Stimulated activated CD4-positive, alpha-beta T cell treated with anti-CD3 and anti-CD28 coated beads, Interleukin-12 subunit alpha, Interleukin-12 subunit beta, amount 100 ng/mL, for 48 hours (primary cell): ENCODE measurements around the gene HTR3D.
"Not testable (repeated sequence)": the region's sequence is repeated elsewhere in the genome, so short reads cannot be mapped to it uniquely, and the experiment has no call there.

Experiments
- DNase-seq, 3 donors: peaks; one replicate each; pipeline ENCODE4 v3.0.0-alpha.2; 2020; ENCODE audit warnings: low read depth in 2 of 3, low spot score in 1 of 3

HTR3D gene

DNA sequence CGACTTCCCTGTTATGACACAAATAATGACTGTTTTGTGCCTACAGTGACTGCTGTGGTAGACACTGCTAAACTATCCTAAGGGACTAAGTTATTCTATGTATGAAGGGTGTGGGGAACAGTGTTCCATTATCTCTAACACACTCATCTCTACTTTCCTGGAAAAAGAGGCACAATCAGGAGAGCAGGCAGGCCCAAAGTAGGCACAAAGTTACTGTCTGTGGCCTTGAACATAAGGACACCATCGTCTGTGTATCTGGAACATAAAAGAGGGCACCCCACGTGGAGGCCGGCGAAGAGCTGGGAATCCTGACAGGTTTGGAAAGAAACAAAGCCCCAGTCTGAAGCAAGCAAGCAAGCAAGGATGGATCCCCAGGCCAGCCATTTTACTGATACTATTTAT lies 15.4 kb upstream of the HTR3D start:
- DNase-seq, result no peak

DNA sequence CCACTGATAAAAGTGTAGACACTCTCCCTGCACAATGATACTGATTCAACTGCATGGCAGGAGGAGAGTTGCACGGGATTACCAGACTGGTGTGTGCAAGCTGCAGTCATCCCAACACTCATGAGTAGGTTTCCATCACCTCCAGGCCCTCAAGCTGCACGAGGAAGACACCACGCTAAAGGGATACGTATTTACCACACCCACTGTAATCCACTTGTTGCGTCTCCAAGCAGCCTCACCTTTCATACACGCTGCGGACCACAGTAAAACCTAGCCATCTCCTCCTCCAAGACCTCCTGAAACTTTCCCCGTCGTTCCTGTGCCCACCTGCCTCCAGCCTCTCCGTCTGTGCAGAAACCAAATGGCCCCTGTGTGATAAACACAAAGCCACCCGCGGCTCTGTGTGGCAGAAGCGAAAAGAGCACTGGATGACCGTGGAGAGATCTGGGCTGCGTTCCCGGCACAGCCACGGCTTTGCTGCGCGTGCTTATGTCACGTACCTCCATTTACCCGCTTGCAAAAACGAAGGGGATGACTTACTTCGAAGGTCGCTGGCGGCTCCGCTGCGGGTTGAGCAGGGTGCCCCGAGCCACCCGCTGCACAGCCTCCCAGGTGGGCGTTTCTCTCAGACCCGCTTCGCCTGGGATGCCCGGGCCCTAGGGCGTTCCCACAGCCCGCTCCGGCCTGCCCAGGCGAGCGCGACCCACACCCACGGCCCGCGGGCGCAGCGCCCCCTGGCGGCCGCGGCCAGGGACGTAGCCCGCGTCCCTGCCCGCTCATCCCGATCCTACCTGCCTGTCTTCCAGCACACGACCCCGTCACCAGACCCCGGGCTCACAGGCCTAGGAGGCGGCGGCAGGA lies 14.5 kb upstream of the HTR3D start:
- DNase-seq, result peak; percentile 15 to 39 (median 31)

DNA sequence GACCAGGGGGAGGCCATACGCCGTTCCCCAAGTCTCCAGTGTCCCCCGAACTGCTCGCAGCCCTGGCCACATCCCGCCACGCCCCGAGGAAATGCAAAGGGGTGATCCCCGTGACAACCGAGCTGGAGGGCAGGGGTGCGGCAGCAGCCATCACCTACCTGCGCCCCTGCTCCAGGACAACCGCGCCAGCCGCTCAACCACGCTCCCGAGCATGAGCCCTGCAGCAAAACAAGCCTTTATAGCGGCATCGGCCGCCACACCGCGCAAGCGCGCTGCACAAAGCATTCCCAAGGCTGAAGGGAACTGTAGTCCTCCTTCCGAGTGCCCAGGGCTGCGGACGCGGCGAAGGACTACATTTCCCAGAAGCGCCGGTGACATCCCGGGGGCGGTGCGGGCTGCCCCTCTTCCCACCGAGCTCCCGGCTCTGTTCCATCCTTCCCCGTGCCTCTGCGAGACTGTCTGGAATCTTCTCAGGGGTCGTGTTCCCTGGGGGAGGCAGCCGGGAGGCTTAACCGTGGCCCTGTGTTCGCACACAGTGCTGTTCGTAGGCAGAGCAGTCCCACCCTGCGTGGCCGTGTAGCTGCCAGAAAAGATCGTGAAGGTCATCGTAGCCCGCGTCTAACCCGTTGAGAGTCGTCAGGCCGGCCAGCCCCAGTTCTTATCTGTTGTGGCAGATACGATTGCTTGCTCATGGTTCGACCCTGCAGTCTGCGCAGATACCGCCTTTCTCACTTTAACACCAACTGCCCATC lies 13.7 kb upstream of the HTR3D start, which contains the start of gene ABCC5:
Gene ABCC5, minus strand, starts transcription at position 213 of the 752 bp plus-strand sequence. CDS start 3,492 bp downstream, outside the sequence.
- DNase-seq, result peak; percentile 67 to 79 (median 73)

DNA sequence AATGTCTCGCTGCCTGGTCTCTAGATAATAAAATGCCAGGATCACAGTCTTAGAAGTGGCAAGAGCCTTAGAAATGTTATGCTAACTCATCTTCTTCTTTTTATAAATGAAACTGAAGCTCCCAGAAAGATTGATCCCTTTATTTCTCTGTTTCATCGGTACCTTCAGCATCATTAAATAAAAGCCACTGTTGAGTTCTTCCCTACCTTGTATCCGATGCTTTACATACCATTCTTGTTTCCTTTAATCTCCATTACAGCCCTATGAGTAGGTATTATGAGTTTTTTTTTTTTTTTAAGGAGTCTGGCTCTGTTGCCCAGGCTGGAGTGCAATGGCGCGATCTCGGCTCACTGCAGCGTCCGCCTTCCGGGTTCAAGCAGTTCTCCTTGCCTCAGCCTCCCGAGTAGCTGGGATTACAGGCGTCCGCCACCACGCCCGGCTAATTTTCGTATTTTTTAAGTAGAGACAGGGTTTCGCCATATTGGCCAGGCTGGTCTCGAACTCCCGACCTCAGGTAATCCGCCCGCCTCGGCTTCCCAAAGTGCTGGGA lies 13.0 kb upstream of the HTR3D start:
- no peak for DNase-seq

DNA sequence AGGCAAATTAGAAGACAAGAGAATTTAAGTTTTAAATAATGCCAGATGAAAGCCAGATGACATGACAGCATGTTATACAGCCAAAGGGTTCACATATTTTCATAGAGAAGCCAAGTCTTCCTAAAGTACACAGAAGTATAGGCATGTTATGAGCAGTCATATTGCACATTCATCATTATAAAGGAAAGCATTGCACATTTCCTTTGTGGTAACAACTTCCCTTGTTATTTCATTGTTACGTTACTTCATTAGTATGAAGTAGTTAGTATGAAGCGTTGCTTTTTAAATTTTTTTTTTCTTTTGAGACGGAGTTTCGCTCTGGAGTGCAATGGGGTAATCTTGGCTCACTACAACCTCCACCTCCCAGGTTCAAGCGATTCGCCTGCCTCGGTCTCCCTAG lies 9.2 kb upstream of the HTR3D start:
- DNase-seq, result no peak

DNA sequence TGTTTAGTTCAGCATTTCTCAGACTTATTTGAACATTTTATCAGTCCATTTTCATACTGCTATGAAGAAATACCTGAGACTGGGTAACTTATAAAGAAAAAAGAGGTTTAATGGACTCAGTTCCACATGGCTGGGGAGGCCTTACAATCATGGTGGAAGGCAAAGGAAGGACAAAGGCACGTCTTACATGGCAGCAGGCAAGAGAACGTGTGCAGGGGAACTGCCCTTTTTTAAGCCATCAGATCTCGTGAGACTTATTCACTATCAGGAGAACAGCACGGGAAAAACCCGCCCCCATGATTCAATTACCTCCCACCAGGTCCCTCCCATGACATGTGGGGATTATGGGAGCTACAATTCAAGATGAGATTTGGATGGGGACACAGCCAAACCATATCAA lies 6.3 kb upstream of the HTR3D start:
- DNase-seq, result not testable (repeated sequence)

DNA sequence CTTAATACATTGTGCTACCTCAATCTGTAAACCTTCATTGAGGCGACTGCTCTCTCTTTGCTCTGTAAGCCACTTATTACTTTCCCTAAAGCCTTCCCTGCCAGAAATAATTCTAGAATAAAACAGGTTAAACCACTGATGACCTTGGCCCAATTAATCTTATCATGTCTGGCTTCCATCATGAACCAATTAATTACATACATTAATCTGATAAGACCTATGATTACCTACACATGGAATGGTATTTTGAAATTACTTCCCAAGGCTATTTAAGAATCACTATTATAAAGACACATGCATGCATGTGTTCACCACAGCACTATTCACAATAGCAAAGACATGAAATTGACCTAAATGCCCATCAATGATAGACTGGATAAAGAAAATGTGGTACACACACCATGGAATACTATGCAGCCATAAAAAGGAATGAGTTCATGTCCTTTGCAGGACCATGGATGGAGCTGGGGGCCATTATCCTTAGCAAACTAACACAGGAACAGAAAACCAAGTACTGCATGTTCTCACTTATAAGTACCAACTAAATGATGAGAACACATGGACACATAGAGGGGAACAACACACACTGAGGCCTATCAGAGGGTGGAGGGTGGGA lies 3.2 kb upstream of the HTR3D start:
- not testable (repeated sequence) for DNase-seq

DNA sequence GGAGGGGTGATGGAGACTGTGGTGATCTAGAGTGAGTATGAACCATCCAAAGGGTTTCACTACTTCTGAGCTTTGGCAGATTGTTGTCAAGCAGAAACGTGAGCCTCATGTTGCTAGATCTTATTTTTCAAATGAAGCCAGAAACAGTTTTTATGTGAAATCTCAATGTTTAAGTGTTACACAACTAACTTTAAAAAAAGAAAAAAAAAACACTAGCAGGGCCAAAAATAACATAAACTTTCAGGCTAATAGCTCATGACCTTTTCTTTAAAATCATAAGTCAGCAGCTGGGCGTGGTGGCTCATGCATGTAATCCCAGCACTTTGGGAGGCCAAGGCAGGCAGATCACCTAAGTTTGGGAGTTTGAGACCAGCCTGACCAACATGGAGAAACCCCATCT lies 2.1 kb upstream of the HTR3D start:
- DNase-seq, result no peak

DNA sequence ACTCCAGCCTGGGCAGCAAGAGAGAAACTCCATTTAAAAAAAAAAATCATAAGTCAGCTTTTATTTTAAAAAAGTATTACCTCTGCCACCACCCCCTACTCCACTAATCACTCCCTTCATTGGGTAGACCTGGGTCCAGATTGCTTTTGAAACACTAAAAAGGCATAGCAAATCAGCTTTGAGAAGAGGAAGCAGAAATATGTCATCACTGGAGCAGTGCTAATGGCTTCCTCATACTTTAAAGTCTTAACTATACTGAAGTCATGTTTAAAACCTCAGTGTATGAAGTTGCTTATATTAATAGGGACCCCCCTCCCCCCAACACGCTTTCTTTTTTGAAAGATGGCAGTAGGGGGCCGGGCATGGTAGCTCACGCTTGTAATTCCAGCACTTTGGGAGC lies 1.0 kb upstream of the HTR3D start:
- DNase-seq, result no peak

DNA sequence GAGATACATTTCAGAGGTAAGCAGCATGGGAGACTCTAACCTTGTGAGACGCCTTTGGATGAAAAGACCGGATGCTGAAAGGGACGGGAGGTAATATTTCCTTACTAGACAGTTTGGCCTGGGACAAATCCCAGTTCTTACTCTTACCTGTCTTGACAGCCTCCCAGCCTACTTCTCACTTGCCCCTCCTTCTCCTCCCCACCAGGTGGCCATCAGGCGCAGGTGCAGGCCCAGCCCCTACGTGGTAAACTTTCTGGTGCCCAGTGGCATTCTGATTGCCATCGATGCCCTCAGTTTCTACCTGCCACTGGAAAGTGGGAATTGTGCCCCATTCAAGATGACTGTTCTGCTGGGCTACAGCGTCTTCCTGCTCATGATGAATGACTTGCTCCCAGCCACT lies 6.3 kb downstream of the HTR3D start:
- DNase-seq, result no peak

DNA sequence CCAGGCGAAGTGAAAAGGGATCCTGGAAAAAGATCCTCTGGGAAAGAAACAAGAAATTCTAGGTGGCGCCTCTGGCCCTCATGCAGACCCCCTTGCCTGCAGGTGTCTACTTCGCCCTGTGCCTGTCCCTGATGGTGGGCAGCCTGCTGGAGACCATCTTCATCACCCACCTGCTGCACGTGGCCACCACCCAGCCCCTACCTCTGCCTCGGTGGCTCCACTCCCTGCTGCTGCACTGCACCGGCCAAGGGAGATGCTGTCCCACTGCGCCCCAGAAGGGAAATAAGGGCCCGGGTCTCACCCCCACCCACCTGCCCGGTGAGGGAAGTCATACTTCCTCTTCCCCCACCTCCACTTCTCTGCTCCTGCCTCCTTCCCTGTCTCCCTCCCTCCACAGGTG lies 6.8 kb downstream of the HTR3D start:
- DNase-seq, result not testable (repeated sequence)

DNA sequence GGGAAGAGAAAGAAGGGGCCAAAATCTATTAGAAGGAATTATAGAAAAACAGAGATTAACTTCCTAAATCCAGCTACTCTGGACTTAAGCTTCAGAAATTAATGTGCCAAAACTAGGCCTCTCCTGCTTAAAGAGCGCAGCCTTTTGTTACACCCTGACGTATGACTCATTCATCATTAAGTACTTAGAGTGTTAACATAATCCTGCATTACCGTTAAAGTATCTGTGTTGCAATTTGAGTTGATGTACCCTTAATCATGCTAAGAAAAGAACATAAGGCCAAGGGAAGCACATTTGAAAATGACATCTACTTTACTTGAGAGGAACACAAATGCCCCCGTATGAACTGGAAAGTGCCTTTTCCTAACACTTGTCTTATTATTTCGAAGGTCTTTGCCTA lies 7.9 kb downstream of the HTR3D start:
- DNase-seq, result no peak

DNA sequence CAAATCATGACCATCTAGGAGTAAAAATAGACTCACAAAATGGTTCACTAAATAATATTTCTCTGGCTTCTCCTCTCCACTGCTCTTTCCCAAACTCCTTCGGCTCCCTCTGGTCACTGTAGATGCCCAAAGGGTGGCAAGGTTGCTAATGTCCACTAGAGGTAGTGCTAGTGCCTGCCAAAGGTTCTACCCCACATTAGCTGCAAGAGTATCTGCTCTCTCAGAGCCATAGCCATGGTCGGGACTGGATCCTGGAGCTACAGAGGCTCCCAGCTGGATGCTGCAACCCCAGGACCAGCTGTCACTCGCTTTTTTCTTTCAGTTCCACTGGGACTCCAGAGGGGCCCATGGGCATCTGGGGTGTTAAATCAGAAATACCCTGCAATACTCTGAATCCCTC lies 8.5 kb downstream of the HTR3D start:
- DNase-seq, result no peak

DNA sequence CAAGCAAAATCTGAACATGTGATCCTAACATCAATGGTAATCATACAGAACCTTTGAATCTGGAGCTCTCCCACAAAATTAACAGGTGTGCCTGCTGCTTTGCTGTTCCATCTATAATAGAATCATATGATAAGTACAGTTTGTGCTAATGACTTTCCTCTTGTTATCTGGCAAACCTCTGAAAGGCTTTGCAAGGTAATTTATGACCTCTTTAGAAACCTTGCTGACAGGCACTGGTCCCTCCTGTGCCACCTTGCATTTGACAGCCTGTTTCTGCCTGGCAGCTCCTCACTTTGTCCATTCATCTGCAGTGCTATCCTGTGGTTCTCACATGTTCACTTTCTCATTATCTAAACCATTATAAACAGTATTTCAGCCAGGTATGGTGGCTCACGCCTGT lies 11.1 kb downstream of the HTR3D start:
- DNase-seq, result no peak

DNA sequence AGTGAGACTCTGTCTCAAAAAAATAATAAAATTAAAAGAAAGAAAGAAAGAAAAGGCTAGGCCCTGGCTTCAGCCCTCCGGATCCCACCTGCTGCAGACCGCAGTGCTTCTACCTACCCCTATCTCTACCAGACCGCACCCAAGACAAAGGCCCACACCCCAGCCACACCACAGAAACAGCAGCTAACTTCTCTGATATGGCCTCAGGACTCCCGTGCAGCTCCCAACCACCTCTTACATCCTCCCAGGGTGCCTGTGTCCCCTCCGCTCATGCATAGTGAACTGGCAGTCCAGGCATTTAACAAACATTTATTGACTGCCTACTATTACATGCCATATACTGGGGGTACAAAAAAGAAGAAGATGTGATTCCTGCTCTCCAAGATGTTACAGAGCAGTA lies 14.5 kb downstream of the HTR3D start:
- no peak for DNase-seq

DNA sequence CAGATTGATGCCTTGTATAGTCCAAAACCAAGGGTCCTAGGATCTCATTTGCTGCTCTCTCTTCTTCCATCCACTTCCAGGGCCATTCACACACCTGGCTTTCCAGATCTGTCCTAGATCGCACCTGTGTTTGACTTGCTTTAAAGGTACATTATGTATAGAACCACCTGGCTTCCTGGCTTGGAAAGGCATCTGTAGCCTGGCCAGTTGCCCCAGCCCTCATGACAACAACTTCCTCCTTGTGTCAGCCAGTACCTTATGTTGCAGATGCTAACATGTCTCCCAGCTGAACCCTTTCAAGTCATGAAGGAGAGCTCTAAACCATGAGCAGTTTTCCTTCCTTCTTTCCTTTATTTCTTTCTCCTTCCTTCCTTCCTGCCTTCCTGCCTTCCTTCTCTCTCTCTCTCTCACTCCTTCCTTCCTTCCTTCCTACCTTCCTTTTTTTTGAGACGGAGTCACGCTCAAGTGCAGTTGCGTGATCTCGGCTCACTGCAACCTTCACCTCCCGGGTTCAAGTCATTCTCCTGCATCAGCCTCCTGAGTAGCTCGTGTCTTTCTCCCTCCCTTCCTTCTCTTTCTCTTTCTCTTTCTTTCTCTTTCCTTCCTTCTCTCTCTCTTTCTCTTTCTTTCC lies 18.8 kb downstream of the HTR3D start:
- DNase-seq, result no peak

DNA sequence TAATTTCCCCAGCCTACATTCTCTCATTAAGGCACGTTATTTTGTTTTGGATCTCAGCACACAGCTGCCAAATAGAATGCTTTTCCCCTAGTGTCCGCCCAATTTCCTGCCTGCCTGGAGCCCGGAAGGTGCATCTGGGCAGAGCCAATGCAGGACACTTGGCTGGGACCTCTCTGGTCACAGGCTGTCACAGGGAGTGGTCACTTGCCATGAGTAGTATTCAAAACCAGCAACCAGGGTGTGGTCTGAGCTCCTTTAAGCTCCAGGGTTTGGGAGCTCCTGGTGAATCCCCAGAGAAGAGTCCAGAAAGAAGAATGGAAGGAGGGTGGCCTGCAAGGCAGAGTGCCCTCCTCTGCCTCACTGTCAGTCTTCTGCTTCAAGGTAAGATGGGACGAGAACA lies 21.2 kb downstream of the HTR3D start, which contains the start of gene HTR3C:
Gene HTR3C, plus strand, starts transcription at position 281 of the 400 bp plus-strand sequence. Its CDS starts 34 bp downstream, at position 315.
- no peak for DNase-seq

DNA sequence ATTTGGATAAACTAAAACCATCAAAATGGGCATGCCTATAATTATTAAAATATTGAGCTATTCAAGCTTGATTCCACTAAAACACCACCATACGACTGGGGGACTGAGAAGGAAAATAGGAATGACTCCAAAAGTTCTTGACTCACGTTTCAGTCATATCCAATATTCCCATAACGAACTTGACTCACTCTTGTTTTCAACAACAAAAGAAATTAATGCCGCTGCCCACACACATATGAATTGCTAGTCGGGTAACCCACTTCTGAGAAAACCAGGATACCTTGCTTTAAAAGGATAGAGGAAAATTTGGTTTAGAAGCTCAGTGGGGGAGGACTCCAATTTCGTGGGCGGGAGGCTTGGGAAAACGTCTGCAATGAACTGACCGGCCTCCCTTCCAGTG lies 26.5 kb downstream of the HTR3D start:
- DNase-seq, result no peak

DNA sequence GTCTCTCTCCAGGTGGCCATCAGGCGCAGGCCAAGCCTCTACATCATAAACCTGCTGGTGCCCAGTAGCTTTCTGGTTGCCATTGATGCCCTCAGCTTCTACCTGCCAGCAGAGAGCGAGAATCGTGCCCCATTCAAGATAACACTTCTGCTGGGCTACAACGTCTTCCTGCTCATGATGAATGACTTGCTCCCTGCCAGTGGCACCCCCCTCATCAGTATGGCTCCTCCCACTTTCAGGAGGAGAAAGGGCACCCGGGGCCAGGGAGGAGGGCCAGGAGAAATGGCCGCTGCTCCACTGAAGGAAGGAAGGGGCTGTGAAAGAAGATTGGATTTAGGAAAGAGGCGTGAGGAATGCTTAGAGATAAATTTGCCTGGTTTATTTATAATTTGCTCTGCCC lies 27.9 kb downstream of the HTR3D start:
- DNase-seq, result no peak

DNA sequence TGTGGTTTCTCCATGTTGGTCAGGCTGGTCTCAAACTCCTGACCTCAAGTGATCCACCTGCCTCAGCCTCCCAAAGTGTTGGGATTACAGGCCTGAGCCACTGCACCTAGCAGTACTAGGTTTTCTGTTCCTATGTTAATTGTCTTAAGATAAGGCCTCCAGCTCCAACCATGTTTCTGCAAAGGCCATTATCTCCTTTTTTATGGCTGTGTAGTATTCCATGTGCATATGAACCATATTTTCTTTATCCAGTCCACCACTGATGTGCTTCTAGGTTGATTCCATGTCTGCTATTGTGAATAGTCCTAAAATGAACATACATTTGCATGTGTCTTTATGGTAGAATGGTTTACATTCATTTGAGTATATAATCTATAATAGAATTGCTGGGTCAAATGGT lies 31.1 kb downstream of the HTR3D start:
- DNase-seq, result no peak

DNA sequence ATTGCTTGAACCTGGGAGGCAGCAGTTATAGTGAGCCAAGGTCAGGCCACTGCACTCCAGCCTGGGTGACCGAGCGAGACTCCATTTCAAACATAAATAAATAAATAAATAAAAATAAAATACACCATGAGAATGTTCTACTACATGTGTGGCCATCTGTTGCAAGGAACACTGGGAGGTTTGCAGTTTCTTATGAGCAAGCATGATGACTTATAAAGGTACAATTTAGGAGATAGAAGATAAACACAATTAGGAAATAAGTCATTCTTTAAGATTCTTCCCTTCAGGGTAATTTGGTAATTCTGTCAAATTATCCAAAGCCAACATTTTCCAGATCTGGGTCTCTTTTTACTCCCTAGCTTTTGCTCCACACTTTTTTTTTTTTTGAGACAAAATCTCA lies 34.7 kb downstream of the HTR3D start:
- DNase-seq, result no peak
